Astrocyte (in vitro differentiated cells and primary cell): ENCODE measurements around the gene POLH. TPM values are rescaled to one million over a fixed set of nuclear protein-coding genes. Genes with fewer than 3 reads are reported as not detected.

Experiments used
- DNase-seq: peaks from one replicate; pipeline ENCODE4 v3.0.0-alpha.2; 2010; ENCODE audit warnings: low read depth
- FAIRE-seq: peaks from 2 replicates; lab custom pipeline; 2011; peaks lifted over from hg19 to GRCh38; lab: Jason Lieb, UNC
- H2AFZ ChIP-seq: 2 replicates; pipeline ENCODE4 v1.6.0; 2012; ENCODE audit warnings: low read depth, low read length, inconsistent platforms
- H3K27ac ChIP-seq: 2 replicates; pipeline ENCODE4 v1.5.1; 2011; ENCODE audit warnings: low read depth, low read length, inconsistent platforms
- H3K27me3 ChIP-seq: 2 replicates; pipeline ENCODE4 v1.6.0; 2011; ENCODE audit warnings: low read length, inconsistent platforms; ENCODE audit not compliant: insufficient read depth
- H3K36me3 ChIP-seq: 2 replicates; pipeline ENCODE4 v1.5.1; 2011; ENCODE audit warnings: low read length, inconsistent platforms; ENCODE audit not compliant: insufficient read depth
- H3K4me1 ChIP-seq: 2 replicates; pipeline ENCODE4 v1.5.1; 2011; ENCODE audit warnings: low read length, inconsistent platforms; ENCODE audit not compliant: insufficient read depth
- H3K4me2 ChIP-seq: 2 replicates; pipeline ENCODE4 v1.6.0; 2012; ENCODE audit warnings: low read length, inconsistent platforms
- H3K4me3 ChIP-seq: 2 replicates; pipeline ENCODE4 v1.5.1; 2011; ENCODE audit warnings: low read depth, mild to moderate bottlenecking, low read length, inconsistent platforms; ENCODE audit not compliant: insufficient read depth
- H3K79me2 ChIP-seq: 2 replicates; pipeline ENCODE4 v1.6.0; 2012; ENCODE audit warnings: mild to moderate bottlenecking, low read length, inconsistent platforms; ENCODE audit not compliant: insufficient read depth
- H3K9ac ChIP-seq: 2 replicates; pipeline ENCODE4 v1.6.0; 2012; ENCODE audit warnings: mild to moderate bottlenecking, low read length, inconsistent platforms
- H3K9me3 ChIP-seq: 2 replicates; pipeline ENCODE4 v1.5.1; 2012; ENCODE audit warnings: low read depth, mild to moderate bottlenecking, low read length, inconsistent platforms; ENCODE audit not compliant: insufficient read depth
- H4K20me1 ChIP-seq: 2 replicates; pipeline ENCODE4 v1.6.0; 2012; ENCODE audit warnings: low read length, inconsistent platforms; ENCODE audit not compliant: insufficient read depth
- H3K27ac Mint-ChIP-seq: one replicate; pipeline ENCODE4 v1.8.0; 2021; ENCODE audit warnings: mild to moderate bottlenecking, mixed read lengths; ENCODE audit not compliant: unreplicated experiment
- H3K27me3 Mint-ChIP-seq: one replicate; pipeline ENCODE4 v1.8.0; 2021; ENCODE audit warnings: low read depth, mixed read lengths; ENCODE audit not compliant: unreplicated experiment
- H3K36me3 Mint-ChIP-seq: one replicate; pipeline ENCODE4 v1.8.0; 2021; ENCODE audit warnings: low read depth, mixed read lengths; ENCODE audit not compliant: unreplicated experiment
- H3K4me1 Mint-ChIP-seq: one replicate; pipeline ENCODE4 v1.8.0; 2021; ENCODE audit warnings: low read depth, mixed read lengths; ENCODE audit not compliant: unreplicated experiment
- H3K4me3 Mint-ChIP-seq: one replicate; pipeline ENCODE4 v1.8.0; 2021; ENCODE audit warnings: mild to moderate bottlenecking, moderate library complexity, mixed read lengths; ENCODE audit not compliant: unreplicated experiment
- H3K9me3 Mint-ChIP-seq: one replicate; pipeline ENCODE4 v1.8.0; 2021; ENCODE audit warnings: mild to moderate bottlenecking, mixed read lengths; ENCODE audit not compliant: unreplicated experiment
- CTCF ChIP-seq: IDR thresholded peaks from 2 replicates; pipeline ENCODE4 v1.5.1; 2011; ENCODE audit warnings: low read depth, mild to moderate bottlenecking, inconsistent platforms, low read length, moderate library complexity; ENCODE audit not compliant: insufficient read depth
- EZH2 ChIP-seq: IDR thresholded peaks from 2 replicates; pipeline ENCODE4 v1.6.1; 2012; ENCODE audit warnings: mild to moderate bottlenecking, low read length, inconsistent platforms; ENCODE audit not compliant: insufficient read depth
- total RNA-seq: library from RNA; stranded (reverse); gene quantifications from 2 replicates; pipeline ENCODE4 v1.2.1, GENCODE V29; 2021

The POLH gene
- total RNA-seq, 1 donor from 2014 or later, result 58.0 TPM

- peak within 1 kb of the TSS; percentile 96 for H3K9ac ChIP-seq
- Mint-ChIP-seq H3K4me3 (peak within 1 kb of the TSS; percentile 99), H3K27ac (peak within 1 kb of the TSS; percentile 95), H3K9me3 (peaks cover 2% of the 10 kb centered on the region), H3K36me3 (peaks cover 14% of the 10 kb centered on the region), H3K27me3 (no peaks in the 10 kb centered on the region), H3K4me1 (peaks cover 12% of the 10 kb centered on the region)
- DNase-seq, result peak; percentile 37
- peak within 1 kb of the TSS; percentile 99 for H2AFZ ChIP-seq
- peaks cover 46% of the 10 kb centered on the region for H3K79me2 ChIP-seq
- H3K4me3 ChIP-seq, result peak within 1 kb of the TSS; percentile 98
- H3K9me3 ChIP-seq, result no peaks in the 10 kb centered on the region
- peaks cover 22% of the 10 kb centered on the region for H4K20me1 ChIP-seq
- H3K4me2 ChIP-seq, result peak within 1 kb of the TSS; percentile 91
- TF ChIP-seq EZH2 (no peak), CTCF (no peak)
- no peaks in the 10 kb centered on the region for H3K27me3 ChIP-seq
- FAIRE-seq, result no peak
- peak within 1 kb of the TSS; percentile 84 for H3K27ac ChIP-seq
- peaks cover 7% of the 10 kb centered on the region for H3K4me1 ChIP-seq
- peaks cover 13% of the 10 kb centered on the region for H3K36me3 ChIP-seq
Measured at GRCh38 chr6:43635387-43636307, 59.7 kb downstream of the POLH start, which contains the start of gene MAD2L1BP. Gene MAD2L1BP, plus strand, starts transcription at chr6:43635840. Its CDS starts 36 bp downstream, at chr6:43635876.

GRCh38 chr6:43636308-43636659 lies 60.3 kb downstream of the POLH start:
- DNase-seq, result peak; percentile 3
- Histone ChIP-seq H3K27me3 (no peaks in the 10 kb centered on the region), H3K79me2 (peaks cover 49% of the 10 kb centered on the region), H3K4me1 (peaks cover 7% of the 10 kb centered on the region), H3K9me3 (no peaks in the 10 kb centered on the region), H3K9ac (peak overlapping the region; percentile 96), H3K4me2 (peak overlapping the region; percentile 91), H3K36me3 (peaks cover 14% of the 10 kb centered on the region), H2AFZ (peak overlapping the region; percentile 99), H3K27ac (peak overlapping the region; percentile 84), H4K20me1 (peaks cover 29% of the 10 kb centered on the region), H3K4me3 (peak overlapping the region; percentile 98)
- H3K27ac Mint-ChIP-seq, result peak overlapping the region; percentile 95
- peaks cover 12% of the 10 kb centered on the region for H3K4me1 Mint-ChIP-seq
- FAIRE-seq, result no peak
- peaks cover 16% of the 10 kb centered on the region for H3K36me3 Mint-ChIP-seq
- TF ChIP-seq CTCF (no peak), EZH2 (no peak)
- H3K4me3 Mint-ChIP-seq, result peak overlapping the region; percentile 99
- peaks cover 2% of the 10 kb centered on the region for H3K9me3 Mint-ChIP-seq
- no peaks in the 10 kb centered on the region for H3K27me3 Mint-ChIP-seq
